A673 (cell line): ENCODE results near the gene ZNF280A.

Experiments
- EZH2 ChIP-seq: fragments of 200-600 bp; sonication (generic); IDR thresholded peaks from 2 replicates; pipeline ENCODE4 v1.6.1; 2017; ENCODE audit warnings: borderline replicate concordance, low read depth, mild to moderate bottlenecking, mixed read lengths, antibody characterized with exemption, low read length; ENCODE audit not compliant: poor library complexity, severe bottlenecking
- TF ChIP-seq, protein P1 (sequence below): fragments of 300-800, 200-600 bp; sonication (generic); conservative IDR thresholded peaks from 2 replicates; pipeline ENCODE4 v1.5.1; 2017; ENCODE audit warnings: low read depth, mild to moderate bottlenecking, antibody characterized with exemption, low read length, moderate library complexity, mixed read lengths

DNA sequence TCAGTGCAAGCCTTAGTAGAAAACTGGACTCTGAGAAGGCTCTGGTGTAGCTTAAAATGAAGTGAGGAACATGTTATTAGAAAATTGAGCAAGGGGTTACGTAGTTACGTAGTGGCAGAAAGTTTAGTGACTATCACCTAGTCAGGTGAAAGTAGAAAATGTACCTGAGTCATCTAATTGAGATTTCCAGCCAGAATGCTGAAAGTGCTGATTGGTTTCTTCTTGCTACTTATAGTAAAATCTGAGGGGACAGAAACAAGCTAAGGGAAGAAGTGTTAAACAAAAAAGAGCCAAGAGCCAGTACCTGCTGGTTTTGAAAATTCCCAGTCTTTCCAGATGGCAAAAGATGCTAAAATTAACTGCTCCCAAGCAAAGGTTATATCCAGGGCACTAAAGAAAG lies 41.0 kb downstream of the ZNF280A start:
- TF ChIP-seq, protein P1, sequence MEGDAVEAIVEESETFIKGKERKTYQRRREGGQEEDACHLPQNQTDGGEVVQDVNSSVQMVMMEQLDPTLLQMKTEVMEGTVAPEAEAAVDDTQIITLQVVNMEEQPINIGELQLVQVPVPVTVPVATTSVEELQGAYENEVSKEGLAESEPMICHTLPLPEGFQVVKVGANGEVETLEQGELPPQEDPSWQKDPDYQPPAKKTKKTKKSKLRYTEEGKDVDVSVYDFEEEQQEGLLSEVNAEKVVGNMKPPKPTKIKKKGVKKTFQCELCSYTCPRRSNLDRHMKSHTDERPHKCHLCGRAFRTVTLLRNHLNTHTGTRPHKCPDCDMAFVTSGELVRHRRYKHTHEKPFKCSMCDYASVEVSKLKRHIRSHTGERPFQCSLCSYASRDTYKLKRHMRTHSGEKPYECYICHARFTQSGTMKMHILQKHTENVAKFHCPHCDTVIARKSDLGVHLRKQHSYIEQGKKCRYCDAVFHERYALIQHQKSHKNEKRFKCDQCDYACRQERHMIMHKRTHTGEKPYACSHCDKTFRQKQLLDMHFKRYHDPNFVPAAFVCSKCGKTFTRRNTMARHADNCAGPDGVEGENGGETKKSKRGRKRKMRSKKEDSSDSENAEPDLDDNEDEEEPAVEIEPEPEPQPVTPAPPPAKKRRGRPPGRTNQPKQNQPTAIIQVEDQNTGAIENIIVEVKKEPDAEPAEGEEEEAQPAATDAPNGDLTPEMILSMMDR: no peak
- no peak for TF ChIP-seq EZH2
